ENCODE measurements around the gene SPOCK1.

SPOCK1 gene

GRCh38 chr5:137470111-137470920 lies 28.8 kb downstream of the SPOCK1 start:
- H3K9me3 ChIP-seq (ENCODE audit: control insufficient read depth, low read length) = no peaks in the 10 kb centered on the region
- H2BK12ac ChIP-seq (ENCODE audit: low read length in 2 of 2) = no peak overlapping the region
- H2AFZ ChIP-seq (ENCODE audit: low read depth, low read length) = no peak overlapping the region
- H3K79me1 ChIP-seq (replicated peaks; ENCODE audit: low read length, poor library complexity, severe bottlenecking) = no peaks in the 10 kb centered on the region
- no peak overlapping the region for H3K4me2 ChIP-seq (ENCODE audit: low read length, poor library complexity, severe bottlenecking)
- no peak overlapping the region for H3K4ac ChIP-seq (ENCODE audit: low read depth in 1 of 2, low read length in 2 of 2)
- H3K4me3 ChIP-seq (ENCODE audit: insufficient read depth in 1 of 2, low read depth in 1 of 2, low read length in 2 of 2) = peak overlapping the region in 1 of 2 experiments; percentile 28
- no peak overlapping the region for H4K91ac ChIP-seq (ENCODE audit: low read length)
- no peak overlapping the region for H2BK120ac ChIP-seq (ENCODE audit: low read depth, low read length)
- no peaks in the 10 kb centered on the region for H3K27me3 ChIP-seq (ENCODE audit: control insufficient read depth in 1 of 2, insufficient read depth in 1 of 2, low read length in 2 of 2)
- no peak overlapping the region for H4K8ac ChIP-seq (ENCODE audit: low read length)
- no peaks in the 10 kb centered on the region for H3K36me3 ChIP-seq (ENCODE audit: control insufficient read depth in 1 of 2, insufficient read depth in 2 of 2, low read depth in 1 of 2, low read length in 2 of 2)
- H2AK5ac ChIP-seq (ENCODE audit: low read length, severe bottlenecking) = no peak overlapping the region
- no peak overlapping the region for H2BK5ac ChIP-seq (ENCODE audit: low read depth, low read length, poor library complexity, severe bottlenecking)
- H3K4me1 ChIP-seq (ENCODE audit: control insufficient read depth, insufficient read depth, low read depth, low read length) = peaks cover 2% of the 10 kb centered on the region
- no peak overlapping the region for H3K18ac ChIP-seq (ENCODE audit: low read depth in 1 of 2, low read length in 2 of 2)
- no peak for DNase-seq
- H3K23ac ChIP-seq (ENCODE audit: low read length in 2 of 2) = no peak overlapping the region
- 48% methylated on average over 5 of the region's 5 CpGs for WGBS
- no peak overlapping the region for H3K27ac ChIP-seq (ENCODE audit: low read length, poor library complexity, severe bottlenecking)
- peak overlapping the region; percentile 29 for H3K9ac ChIP-seq (ENCODE audit: low read length)
- H3K14ac ChIP-seq (ENCODE audit: low read length in 2 of 2) = no peak overlapping the region
- no peak overlapping the region for H2BK15ac ChIP-seq (ENCODE audit: low read depth, poor library complexity, severe bottlenecking)

- no peaks in the 10 kb centered on the region for H3K9me3 ChIP-seq (ENCODE audit: control insufficient read depth, low read length)
- H3K23ac ChIP-seq (ENCODE audit: low read length in 2 of 2) = no peak overlapping the region
- H3K27ac ChIP-seq (ENCODE audit: low read length, poor library complexity, severe bottlenecking) = no peak overlapping the region
- no peaks in the 10 kb centered on the region for H3K27me3 ChIP-seq (ENCODE audit: control insufficient read depth in 1 of 2, insufficient read depth in 1 of 2, low read length in 2 of 2)
- no peaks in the 10 kb centered on the region for H3K36me3 ChIP-seq (ENCODE audit: control insufficient read depth in 1 of 2, insufficient read depth in 2 of 2, low read depth in 1 of 2, low read length in 2 of 2)
- H3K4ac ChIP-seq (ENCODE audit: low read depth in 1 of 2, low read length in 2 of 2) = no peak overlapping the region
- H3K4me2 ChIP-seq (ENCODE audit: low read length, poor library complexity, severe bottlenecking) = no peak overlapping the region
- no peak overlapping the region for H2AFZ ChIP-seq (ENCODE audit: low read depth, low read length)
- H3K14ac ChIP-seq (ENCODE audit: low read length in 2 of 2) = no peak overlapping the region
- H3K4me3 ChIP-seq (ENCODE audit: insufficient read depth in 1 of 2, low read depth in 1 of 2, low read length in 2 of 2) = no peak overlapping the region
- H4K91ac ChIP-seq (ENCODE audit: low read length) = no peak overlapping the region
- H2BK120ac ChIP-seq (ENCODE audit: low read depth, low read length) = no peak overlapping the region
- 79% methylated on average over 3 of the region's 3 CpGs for WGBS
- no peak overlapping the region for H2BK12ac ChIP-seq (ENCODE audit: low read length in 2 of 2)
- H2BK15ac ChIP-seq (ENCODE audit: low read depth, poor library complexity, severe bottlenecking) = no peak overlapping the region
- H4K8ac ChIP-seq (ENCODE audit: low read length) = no peak overlapping the region
- H2AK5ac ChIP-seq (ENCODE audit: low read length, severe bottlenecking) = no peak overlapping the region
- H3K79me1 ChIP-seq (replicated peaks; ENCODE audit: low read length, poor library complexity, severe bottlenecking) = no peaks in the 10 kb centered on the region
- DNase-seq = no peak
- H3K9ac ChIP-seq (ENCODE audit: low read length) = no peak overlapping the region
- H3K4me1 ChIP-seq (ENCODE audit: control insufficient read depth, insufficient read depth, low read depth, low read length) = peaks cover 2% of the 10 kb centered on the region
- H2BK5ac ChIP-seq (ENCODE audit: low read depth, low read length, poor library complexity, severe bottlenecking) = no peak overlapping the region
- H3K18ac ChIP-seq (ENCODE audit: low read depth in 1 of 2, low read length in 2 of 2) = no peak overlapping the region
Measured at GRCh38 chr5:137466889-137467288, 32.2 kb downstream of the SPOCK1 start.

DNA sequence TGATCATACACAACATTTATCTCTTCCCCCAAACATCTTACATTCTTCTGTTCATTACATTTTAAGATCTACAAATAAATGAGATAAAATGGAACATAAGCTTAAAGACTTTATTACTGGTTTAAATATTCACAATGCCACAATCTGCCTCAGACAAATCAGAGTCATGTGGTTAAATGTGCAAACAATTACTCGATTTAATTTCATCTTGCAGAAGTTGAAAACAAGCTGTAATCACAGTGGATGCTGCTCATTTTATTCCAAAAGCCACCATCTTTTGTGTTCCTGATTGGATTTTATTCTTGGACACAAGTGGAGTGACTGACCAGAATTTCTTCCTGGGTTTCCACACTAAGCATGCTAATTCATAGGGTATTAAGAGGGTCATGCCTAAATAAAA lies 33.2 kb downstream of the SPOCK1 start:
- Histone ChIP-seq H2BK5ac (ENCODE audit: low read depth, low read length, poor library complexity, severe bottlenecking) (no peak overlapping the region), H3K9ac (ENCODE audit: low read length) (no peak overlapping the region), H3K4me1 (ENCODE audit: control insufficient read depth, insufficient read depth, low read depth, low read length) (peaks cover 2% of the 10 kb centered on the region), H3K4ac (ENCODE audit: low read depth in 1 of 2, low read length in 2 of 2) (no peak overlapping the region), H3K27me3 (ENCODE audit: control insufficient read depth in 1 of 2, insufficient read depth in 1 of 2, low read length in 2 of 2) (no peaks in the 10 kb centered on the region), H3K23ac (ENCODE audit: low read length in 2 of 2) (no peak overlapping the region), H2BK120ac (ENCODE audit: low read depth, low read length) (no peak overlapping the region), H3K18ac (ENCODE audit: low read depth in 1 of 2, low read length in 2 of 2) (no peak overlapping the region), H3K4me2 (ENCODE audit: low read length, poor library complexity, severe bottlenecking) (no peak overlapping the region), H3K9me3 (ENCODE audit: control insufficient read depth, low read length) (no peaks in the 10 kb centered on the region), H3K27ac (ENCODE audit: low read length, poor library complexity, severe bottlenecking) (no peak overlapping the region), H3K36me3 (ENCODE audit: control insufficient read depth in 1 of 2, insufficient read depth in 2 of 2, low read depth in 1 of 2, low read length in 2 of 2) (no peaks in the 10 kb centered on the region), H4K91ac (ENCODE audit: low read length) (no peak overlapping the region), H2BK12ac (ENCODE audit: low read length in 2 of 2) (no peak overlapping the region), H4K8ac (ENCODE audit: low read length) (no peak overlapping the region), H2AK5ac (ENCODE audit: low read length, severe bottlenecking) (no peak overlapping the region), H2BK15ac (ENCODE audit: low read depth, poor library complexity, severe bottlenecking) (no peak overlapping the region), H3K4me3 (ENCODE audit: insufficient read depth in 1 of 2, low read depth in 1 of 2, low read length in 2 of 2) (no peak overlapping the region), H3K79me1 (replicated peaks; ENCODE audit: low read length, poor library complexity, severe bottlenecking) (no peaks in the 10 kb centered on the region), H3K14ac (ENCODE audit: low read length in 2 of 2) (no peak overlapping the region), H2AFZ (ENCODE audit: low read depth, low read length) (no peak overlapping the region)
- DNase-seq = no peak
- WGBS = no CpG with 5 or more reads among the region's 1 CpG

GRCh38 chr5:137462816-137463520 lies 36.2 kb downstream of the SPOCK1 start:
- Histone ChIP-seq H3K79me1 (replicated peaks; ENCODE audit: low read length, poor library complexity, severe bottlenecking) (no peaks in the 10 kb centered on the region), H3K27ac (ENCODE audit: low read length, poor library complexity, severe bottlenecking) (no peak overlapping the region), H3K18ac (ENCODE audit: low read depth in 1 of 2, low read length in 2 of 2) (no peak overlapping the region), H3K4me2 (ENCODE audit: low read length, poor library complexity, severe bottlenecking) (no peak overlapping the region), H3K36me3 (ENCODE audit: control insufficient read depth in 1 of 2, insufficient read depth in 2 of 2, low read depth in 1 of 2, low read length in 2 of 2) (peaks cover 0 to 11% of the 10 kb centered on the region in 2 experiments), H3K27me3 (ENCODE audit: control insufficient read depth in 1 of 2, insufficient read depth in 1 of 2, low read length in 2 of 2) (no peaks in the 10 kb centered on the region), H4K91ac (ENCODE audit: low read length) (no peak overlapping the region), H4K8ac (ENCODE audit: low read length) (no peak overlapping the region), H2BK15ac (ENCODE audit: low read depth, poor library complexity, severe bottlenecking) (no peak overlapping the region), H3K14ac (ENCODE audit: low read length in 2 of 2) (no peak overlapping the region), H3K23ac (ENCODE audit: low read length in 2 of 2) (no peak overlapping the region), H2BK5ac (ENCODE audit: low read depth, low read length, poor library complexity, severe bottlenecking) (no peak overlapping the region), H3K9me3 (ENCODE audit: control insufficient read depth, low read length) (no peaks in the 10 kb centered on the region), H3K4me3 (ENCODE audit: insufficient read depth in 1 of 2, low read depth in 1 of 2, low read length in 2 of 2) (no peak overlapping the region), H3K9ac (ENCODE audit: low read length) (no peak overlapping the region), H2BK12ac (ENCODE audit: low read length in 2 of 2) (no peak overlapping the region), H3K4ac (ENCODE audit: low read depth in 1 of 2, low read length in 2 of 2) (no peak overlapping the region), H2AFZ (ENCODE audit: low read depth, low read length) (no peak overlapping the region), H2AK5ac (ENCODE audit: low read length, severe bottlenecking) (no peak overlapping the region), H2BK120ac (ENCODE audit: low read depth, low read length) (no peak overlapping the region), H3K4me1 (ENCODE audit: control insufficient read depth, insufficient read depth, low read depth, low read length) (no peaks in the 10 kb centered on the region)
- no peak for DNase-seq
- 46% methylated on average over 2 of the region's 4 CpGs for WGBS
